Measurements from ENCODE around the gene SAMM50.

SAMM50 gene

GRCh38 chr22:43974028-43974545, 18.8 kb downstream of the SAMM50 start:
- no peak for TF ChIP-seq CTCF (IDR thresholded peaks at IDR 0.05; ENCODE audit: low read depth, low read length, missing control alignments)
- Histone ChIP-seq H3K36me3 (replicated peaks) (peaks cover 67% of the 10 kb centered on the region), H3K4me3 (ENCODE audit: low read depth, low read length) (no peak overlapping the region), H3K27ac (no peak overlapping the region), H3K27me3 (replicated peaks) (no peaks in the 10 kb centered on the region)
- in situ Hi-C loops (cut with HindIII; ENCODE audit: low pct_ligation_motif_present, low sequenced_read_pairs), result no loop called here
- DNase-seq, result no peak

GRCh38 chr22:43975041-43975440, 19.8 kb downstream of the SAMM50 start:
- no peaks in the 10 kb centered on the region for H3K27me3 ChIP-seq (replicated peaks)
- in situ Hi-C loops (cut with HindIII; ENCODE audit: low pct_ligation_motif_present, low sequenced_read_pairs), result loop anchor here (25.0 kb wide), 1 partner anchor 112 kb away; no protein-coding TSS in a partner anchor
- H3K4me3 ChIP-seq (ENCODE audit: low read depth, low read length), result no peak overlapping the region
- DNase-seq, result no peak
- TF ChIP-seq CTCF (IDR thresholded peaks at IDR 0.05; ENCODE audit: low read depth, low read length, missing control alignments), result no peak
- no peak overlapping the region for H3K27ac ChIP-seq
- peaks cover 67% of the 10 kb centered on the region for H3K36me3 ChIP-seq (replicated peaks)

GRCh38 chr22:43976861-43977795, 21.9 kb downstream of the SAMM50 start:
- TF ChIP-seq CTCF (IDR thresholded peaks at IDR 0.05; ENCODE audit: low read depth, low read length, missing control alignments), result no peak
- H3K36me3 ChIP-seq (replicated peaks), result peaks cover 65% of the 10 kb centered on the region
- no peaks in the 10 kb centered on the region for H3K27me3 ChIP-seq (replicated peaks)
- H3K4me3 ChIP-seq (ENCODE audit: low read depth, low read length), result no peak overlapping the region
- in situ Hi-C loops (cut with HindIII; ENCODE audit: low pct_ligation_motif_present, low sequenced_read_pairs), result loop anchor here (25.0 kb wide), 1 partner anchor 110 kb away; no protein-coding TSS in a partner anchor
- no peak for DNase-seq
- no peak overlapping the region for H3K27ac ChIP-seq

- Histone ChIP-seq H3K27me3 (replicated peaks) (no peaks in the 10 kb centered on the region), H3K4me3 (ENCODE audit: low read depth, low read length) (no peak overlapping the region), H3K27ac (no peak overlapping the region), H3K36me3 (replicated peaks) (peaks cover 55% of the 10 kb centered on the region)
- no peak for TF ChIP-seq CTCF (IDR thresholded peaks at IDR 0.05; ENCODE audit: low read depth, low read length, missing control alignments)
- DNase-seq, result no peak
- in situ Hi-C loops (cut with HindIII; ENCODE audit: low pct_ligation_motif_present, low sequenced_read_pairs), result loop anchor here (25.0 kb wide), 1 partner anchor 109 kb away; no protein-coding TSS in a partner anchor
Observed at GRCh38 chr22:43978558-43978957, 23.3 kb downstream of the SAMM50 start.

GRCh38 chr22:43980579-43980978, 25.3 kb downstream of the SAMM50 start:
- Histone ChIP-seq H3K4me3 (ENCODE audit: low read depth, low read length) (no peak overlapping the region), H3K36me3 (replicated peaks) (peaks cover 56% of the 10 kb centered on the region), H3K27me3 (replicated peaks) (no peaks in the 10 kb centered on the region), H3K27ac (no peak overlapping the region)
- no peak for TF ChIP-seq CTCF (IDR thresholded peaks at IDR 0.05; ENCODE audit: low read depth, low read length, missing control alignments)
- DNase-seq, result no peak
- in situ Hi-C loops (cut with HindIII; ENCODE audit: low pct_ligation_motif_present, low sequenced_read_pairs), result loop anchor here (25.0 kb wide), 1 partner anchor 107 kb away; no protein-coding TSS in a partner anchor

Measured in brain microvascular endothelial cell (primary cell).